NCI-H2107 treated with DMSO at 0.1 percent for 48 hours (cell line): Measurements from ENCODE around the gene VAV2.
A peak's percentile ranks its signal among the peaks of the same experiment; 100 is the strongest.

ENCODE experiments used
- DNase-seq: peaks from one replicate; lab custom pipeline; 2025; ENCODE audit not compliant: unreplicated experiment; lab: John Stamatoyannopoulos, UW

VAV2 gene

GRCh38 chr9:133786907-133787753, 205.0 kb downstream of the VAV2 start:
- DNase-seq = no peak

- no peak for DNase-seq
Measured at GRCh38 chr9:133786371-133786753, 205.8 kb downstream of the VAV2 start.

GRCh38 chr9:133785753-133786370, 206.3 kb downstream of the VAV2 start:
- no peak for DNase-seq

- DNase-seq = no peak
Measured at GRCh38 chr9:133784731-133785561, 207.2 kb downstream of the VAV2 start.

- no peak for DNase-seq
Measured at GRCh38 chr9:133783331-133783731, 208.8 kb downstream of the VAV2 start.

GRCh38 chr9:133782157-133783130, 209.7 kb downstream of the VAV2 start:
- DNase-seq = peak; percentile 60

- no peak for DNase-seq
Measured at GRCh38 chr9:133781828-133782135, 210.3 kb downstream of the VAV2 start.

- no peak for DNase-seq
Measured at GRCh38 chr9:133780962-133781827, 210.9 kb downstream of the VAV2 start.

- no peak for DNase-seq
Measured at GRCh38 chr9:133780404-133780945, 211.6 kb downstream of the VAV2 start.

GRCh38 chr9:133779516-133780403, 212.4 kb downstream of the VAV2 start:
- DNase-seq = no peak

- no peak for DNase-seq
Measured at GRCh38 chr9:133779081-133779480, 213.0 kb downstream of the VAV2 start.

GRCh38 chr9:133778336-133779013, 213.6 kb downstream of the VAV2 start:
- DNase-seq = no peak

- no peak for DNase-seq
Measured at GRCh38 chr9:133777871-133778270, 214.3 kb downstream of the VAV2 start.

GRCh38 chr9:133777068-133777791, 214.9 kb downstream of the VAV2 start:
- no peak for DNase-seq

GRCh38 chr9:133775951-133776905, 215.9 kb downstream of the VAV2 start:
- DNase-seq = no peak

GRCh38 chr9:133775291-133775690, 216.8 kb downstream of the VAV2 start:
- DNase-seq = no peak
